ENCODE results near the gene ARFGEF3.
A peak's percentile ranks its signal among the peaks of the same experiment; 100 is the strongest.
"Not testable (repeated sequence)": the region's sequence is repeated elsewhere in the genome, so short reads cannot be mapped to it uniquely, and the experiment has no call there.

Gene ARFGEF3, protein sequence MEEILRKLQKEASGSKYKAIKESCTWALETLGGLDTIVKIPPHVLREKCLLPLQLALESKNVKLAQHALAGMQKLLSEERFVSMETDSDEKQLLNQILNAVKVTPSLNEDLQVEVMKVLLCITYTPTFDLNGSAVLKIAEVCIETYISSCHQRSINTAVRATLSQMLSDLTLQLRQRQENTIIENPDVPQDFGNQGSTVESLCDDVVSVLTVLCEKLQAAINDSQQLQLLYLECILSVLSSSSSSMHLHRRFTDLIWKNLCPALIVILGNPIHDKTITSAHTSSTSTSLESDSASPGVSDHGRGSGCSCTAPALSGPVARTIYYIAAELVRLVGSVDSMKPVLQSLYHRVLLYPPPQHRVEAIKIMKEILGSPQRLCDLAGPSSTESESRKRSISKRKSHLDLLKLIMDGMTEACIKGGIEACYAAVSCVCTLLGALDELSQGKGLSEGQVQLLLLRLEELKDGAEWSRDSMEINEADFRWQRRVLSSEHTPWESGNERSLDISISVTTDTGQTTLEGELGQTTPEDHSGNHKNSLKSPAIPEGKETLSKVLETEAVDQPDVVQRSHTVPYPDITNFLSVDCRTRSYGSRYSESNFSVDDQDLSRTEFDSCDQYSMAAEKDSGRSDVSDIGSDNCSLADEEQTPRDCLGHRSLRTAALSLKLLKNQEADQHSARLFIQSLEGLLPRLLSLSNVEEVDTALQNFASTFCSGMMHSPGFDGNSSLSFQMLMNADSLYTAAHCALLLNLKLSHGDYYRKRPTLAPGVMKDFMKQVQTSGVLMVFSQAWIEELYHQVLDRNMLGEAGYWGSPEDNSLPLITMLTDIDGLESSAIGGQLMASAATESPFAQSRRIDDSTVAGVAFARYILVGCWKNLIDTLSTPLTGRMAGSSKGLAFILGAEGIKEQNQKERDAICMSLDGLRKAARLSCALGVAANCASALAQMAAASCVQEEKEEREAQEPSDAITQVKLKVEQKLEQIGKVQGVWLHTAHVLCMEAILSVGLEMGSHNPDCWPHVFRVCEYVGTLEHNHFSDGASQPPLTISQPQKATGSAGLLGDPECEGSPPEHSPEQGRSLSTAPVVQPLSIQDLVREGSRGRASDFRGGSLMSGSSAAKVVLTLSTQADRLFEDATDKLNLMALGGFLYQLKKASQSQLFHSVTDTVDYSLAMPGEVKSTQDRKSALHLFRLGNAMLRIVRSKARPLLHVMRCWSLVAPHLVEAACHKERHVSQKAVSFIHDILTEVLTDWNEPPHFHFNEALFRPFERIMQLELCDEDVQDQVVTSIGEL (N-terminal part only)

DNA sequence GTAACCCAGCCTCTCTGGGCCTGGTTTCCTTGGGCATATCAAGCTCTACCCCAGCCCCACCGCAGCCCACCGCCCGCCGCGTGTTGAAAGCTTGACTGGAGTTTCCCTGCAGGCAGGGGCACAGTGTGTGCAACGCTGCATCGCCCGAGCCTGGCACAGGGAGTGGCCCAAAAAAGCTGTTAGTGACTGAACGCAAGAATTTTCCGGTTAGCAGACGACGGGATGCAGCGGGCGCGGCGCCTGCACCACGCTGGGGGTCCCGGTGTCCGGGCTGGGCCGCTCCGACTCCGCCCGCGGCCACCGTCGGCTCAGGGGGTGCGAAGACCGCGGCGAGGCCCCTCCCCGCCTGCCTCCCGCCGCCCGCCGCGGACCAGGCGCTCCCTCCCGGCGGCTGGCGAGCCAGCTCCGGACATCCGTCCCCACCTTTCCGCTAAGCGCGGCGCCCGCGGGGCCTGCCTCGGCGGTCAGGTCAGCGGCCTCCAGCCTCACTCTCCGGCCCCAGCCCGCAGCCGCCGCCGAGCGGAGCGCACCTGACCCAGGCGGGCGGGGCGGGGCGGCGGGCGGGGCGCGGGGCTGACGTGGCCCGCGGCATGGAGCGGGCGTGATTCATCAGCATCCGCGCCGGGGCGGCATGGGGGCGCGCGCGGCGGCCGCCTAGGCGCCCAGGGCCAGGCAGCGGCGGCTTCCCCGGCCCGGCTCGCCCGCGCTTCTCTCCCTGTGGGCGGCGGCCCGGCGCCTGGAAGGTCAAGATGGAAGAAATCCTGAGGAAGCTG is at the start of gene ARFGEF3:
ARFGEF3 (plus strand) TSS at position 602 of the 773 bp plus-strand sequence; CDS start at position 750, 148 bp downstream.
- DNase-seq = peak; percentile 82

DNA sequence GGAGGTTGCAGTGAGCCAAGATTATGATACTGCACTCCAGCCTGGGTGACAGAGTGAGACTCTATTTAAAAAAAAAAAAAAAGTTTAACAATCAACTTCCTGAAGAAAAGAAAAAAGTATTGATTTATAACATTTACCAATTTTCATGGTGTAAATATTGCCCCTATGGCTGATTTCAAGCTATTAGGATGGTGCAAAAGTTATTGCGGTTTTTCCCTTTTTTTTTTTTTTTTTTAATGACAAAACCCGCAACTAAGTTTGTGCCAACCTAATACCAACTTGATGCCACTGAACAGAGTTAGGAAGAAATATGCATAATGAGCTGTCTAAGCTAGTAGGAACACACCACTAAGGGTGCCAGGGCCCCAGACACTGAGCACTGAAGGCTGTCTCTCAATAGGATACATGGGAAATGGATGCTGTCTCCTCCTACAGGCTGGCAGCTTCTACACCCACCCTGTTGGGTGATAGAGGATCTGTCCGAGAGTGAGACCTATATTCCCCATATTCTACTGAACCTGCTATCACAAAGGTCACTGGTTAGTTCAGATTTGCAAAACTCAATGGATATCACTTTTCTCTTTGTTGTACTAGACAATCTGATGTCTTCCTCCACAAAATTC is 48.0 kb upstream of the ARFGEF3 start:
- no peak for DNase-seq

DNA sequence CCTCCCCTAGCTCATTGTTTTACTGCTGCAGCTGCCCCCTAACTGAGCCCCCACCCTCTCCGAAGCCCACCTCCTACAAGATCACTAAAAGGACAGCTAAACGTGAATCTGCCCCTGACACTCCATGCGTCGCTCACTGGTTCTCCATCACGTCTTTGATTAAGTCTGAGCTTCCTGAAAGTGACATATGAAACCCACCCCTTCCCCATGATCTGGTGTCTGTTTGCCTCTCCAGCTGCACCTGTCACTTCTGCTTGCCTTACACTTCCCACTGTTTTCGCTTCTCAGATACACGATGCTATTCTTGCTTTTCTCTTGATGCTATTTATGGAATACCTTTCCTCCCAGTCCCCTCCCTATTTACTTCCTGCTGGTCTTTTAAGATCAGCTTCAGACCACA is 46.5 kb upstream of the ARFGEF3 start:
- DNase-seq = peak; percentile 69

DNA sequence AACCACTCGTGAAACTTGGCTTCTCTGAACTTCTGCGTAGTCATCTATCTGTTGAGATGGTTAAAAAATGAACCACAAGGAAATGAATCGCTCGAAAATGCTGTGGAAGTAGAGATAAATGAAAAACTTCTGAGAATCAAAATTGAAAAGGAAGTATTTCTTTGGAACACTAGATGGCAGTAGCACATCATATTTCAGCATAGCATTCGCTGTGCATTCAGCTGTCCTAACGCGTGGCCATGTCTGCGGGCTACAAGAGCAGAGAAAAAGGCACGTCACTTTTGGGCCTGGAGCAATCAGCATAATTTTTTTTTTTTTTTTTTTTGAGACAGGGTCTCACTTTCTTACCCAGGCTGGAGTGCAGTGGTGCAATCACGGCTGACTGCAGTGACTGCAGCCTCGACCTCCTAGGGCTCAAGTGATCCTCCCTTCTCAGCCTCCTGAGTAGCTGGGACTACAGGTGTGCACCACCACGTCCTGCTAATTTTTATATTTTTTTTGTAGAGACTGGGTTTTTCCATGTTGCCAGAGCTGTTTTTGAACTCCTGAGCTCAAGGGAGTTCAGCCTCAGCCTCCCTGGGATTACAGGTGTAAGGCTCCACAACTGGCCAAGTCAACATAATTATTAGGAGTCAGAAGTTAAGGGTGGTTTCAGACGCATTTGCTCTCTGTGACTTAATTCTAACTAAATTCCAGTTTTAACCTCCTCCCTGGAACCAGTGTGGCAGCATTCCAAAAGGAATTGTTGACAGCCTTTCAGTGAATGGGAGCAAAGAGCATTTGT is 45.7 kb upstream of the ARFGEF3 start:
- peak; percentile 83 for DNase-seq

DNA sequence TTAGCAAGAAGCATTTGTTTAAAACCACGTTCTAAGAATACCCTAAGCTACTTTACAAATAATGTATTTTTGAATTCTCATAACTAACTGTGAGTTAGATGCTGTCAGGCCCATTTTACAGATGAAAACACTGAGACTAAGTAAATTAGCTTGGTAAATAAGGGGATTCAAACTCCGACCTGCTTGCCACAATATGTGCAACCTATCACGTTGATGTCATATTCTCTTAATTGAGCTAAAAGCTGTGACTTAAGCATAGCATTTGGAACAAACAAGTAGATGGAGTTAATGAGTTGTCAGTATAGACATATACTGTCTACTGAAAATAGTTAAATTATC is 45.1 kb upstream of the ARFGEF3 start:
- DNase-seq = no peak

DNA sequence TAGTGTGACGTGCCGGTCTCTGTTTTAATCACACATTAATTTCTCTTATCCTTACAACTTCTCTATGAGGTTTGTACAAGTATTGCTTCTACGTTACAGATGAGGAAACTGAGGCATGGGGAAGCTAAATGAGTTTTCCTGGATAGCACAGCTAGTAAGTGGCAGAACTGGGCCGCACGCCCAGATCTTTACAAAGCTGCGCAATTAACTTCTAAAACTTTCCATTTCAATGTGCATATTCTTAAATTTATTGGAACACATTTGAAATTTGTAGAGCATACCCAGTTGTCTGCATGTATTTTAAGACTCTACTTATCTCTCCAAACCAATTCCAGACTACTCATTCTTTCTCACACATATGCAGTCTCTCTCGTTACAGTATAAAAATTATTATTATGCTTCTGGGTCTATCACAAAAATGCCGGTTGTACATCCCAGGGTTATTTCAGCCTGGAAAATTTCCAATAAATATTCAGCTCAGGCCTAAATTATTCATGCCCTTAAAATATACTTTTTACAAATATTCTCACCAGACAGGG is 44.3 kb upstream of the ARFGEF3 start:
- DNase-seq = no peak

DNA sequence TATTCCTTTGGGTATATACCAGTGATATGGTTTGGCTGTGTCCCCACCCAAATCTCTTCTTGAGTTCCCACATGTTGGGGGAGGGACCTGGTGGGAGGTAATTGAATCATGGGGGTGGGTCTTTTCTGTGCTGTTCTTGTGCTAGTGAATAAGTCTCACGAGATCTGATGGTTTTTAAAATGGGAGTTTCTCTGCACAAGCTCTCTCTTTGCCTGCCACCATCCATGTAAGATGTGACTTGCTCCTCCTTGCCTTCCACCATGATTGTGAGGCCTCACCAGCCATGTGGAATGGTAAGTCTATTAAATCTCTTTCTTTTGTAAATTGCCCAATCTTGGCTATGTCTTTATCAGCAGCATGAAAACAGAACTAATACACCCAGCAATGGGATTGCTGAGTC is 42.5 kb upstream of the ARFGEF3 start:
- DNase-seq = not testable (repeated sequence)

DNA sequence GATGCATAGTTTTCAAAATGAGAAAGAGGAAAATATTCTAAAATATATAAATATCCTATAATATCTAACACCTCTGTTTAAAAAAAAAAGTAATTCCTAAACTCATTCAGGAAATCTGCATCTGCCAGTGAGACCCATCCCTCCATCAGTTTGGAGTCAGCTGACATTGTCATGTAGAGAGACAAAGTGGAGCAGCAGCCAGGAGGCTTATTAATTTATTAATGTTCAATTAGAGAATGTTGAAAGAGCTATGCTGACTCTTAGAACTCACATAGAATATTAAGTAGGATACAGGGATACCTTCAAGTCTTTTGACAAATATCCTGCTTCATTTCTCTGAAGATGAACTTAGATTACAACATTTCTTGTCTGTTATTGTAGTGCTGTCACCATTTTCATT is 41.8 kb upstream of the ARFGEF3 start:
- DNase-seq = no peak

DNA sequence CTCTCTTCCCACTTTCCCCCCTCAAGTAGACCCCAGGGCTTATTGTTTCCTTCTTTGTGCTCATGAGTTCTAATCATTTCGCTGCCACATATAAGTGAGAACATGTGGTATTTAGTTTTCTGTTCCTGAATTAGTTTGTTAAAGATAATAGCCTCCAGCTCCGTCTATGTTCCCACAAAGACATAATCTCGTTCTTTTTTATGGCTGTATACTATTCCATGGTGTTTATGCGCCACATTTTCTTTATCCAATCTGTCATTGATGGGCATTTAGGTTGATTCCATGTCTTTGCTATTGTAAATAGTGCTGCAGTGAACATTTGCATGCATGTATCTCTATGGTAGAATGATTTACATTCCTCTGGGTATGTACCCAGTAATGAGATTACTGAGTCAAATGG is 37.6 kb upstream of the ARFGEF3 start:
- no peak for DNase-seq

DNA sequence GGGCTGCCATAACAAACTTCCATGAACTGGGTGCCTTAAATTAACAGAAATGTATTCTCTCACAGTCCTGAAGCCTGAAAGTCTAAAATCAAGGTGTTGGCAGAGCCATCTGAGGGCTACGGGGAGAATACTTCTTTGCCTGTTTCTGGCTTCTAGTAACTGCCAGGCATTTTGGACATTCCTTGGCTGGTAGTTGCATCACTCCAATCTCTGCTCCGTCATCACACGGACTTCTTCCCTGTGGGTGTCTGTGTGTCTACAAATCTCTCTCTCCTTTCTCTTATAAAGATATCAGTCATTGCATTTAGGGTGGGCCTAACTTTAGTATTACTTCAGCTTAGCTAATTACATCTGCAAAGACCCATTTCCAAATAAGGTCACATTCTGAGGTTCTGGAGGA is 33.6 kb upstream of the ARFGEF3 start:
- DNase-seq = no peak

DNA sequence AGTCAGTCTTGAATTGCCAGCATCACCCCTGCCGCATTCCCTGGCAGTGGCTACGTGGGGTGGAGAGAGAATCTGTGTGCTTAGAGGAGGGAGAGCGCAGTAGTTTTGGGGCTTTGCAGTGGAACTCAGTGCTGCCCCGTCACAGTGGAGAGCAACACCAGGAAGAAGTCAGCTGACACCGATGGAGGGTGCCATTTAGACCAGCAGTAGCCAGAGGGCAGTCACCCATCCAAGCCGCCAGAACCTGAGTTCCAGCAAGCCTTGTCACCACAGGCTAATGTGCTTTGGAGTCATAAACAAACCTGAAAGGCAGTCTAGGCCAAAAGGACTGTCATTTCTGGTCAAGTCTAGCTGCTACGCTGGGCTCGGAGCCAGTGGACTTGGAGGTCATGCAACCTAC is 32.5 kb upstream of the ARFGEF3 start:
- DNase-seq = no peak

DNA sequence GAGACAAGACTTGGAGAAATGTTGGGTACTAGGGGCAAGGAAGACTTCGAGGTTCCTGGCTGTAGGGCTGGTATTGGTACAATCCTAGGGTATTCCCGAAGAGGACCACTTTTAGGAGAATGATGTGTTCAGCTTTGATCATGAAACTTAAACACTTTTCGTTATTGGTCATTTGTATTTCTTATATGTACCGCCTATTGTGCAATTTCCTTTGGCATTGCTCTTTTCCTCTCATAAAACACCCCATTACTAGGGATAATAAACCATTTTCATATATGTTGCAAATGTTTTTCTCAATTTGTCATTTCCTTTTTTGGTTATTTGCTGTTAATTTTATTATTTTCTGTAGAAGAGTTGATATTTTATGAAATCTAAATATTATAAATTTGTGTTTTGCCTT is 18.9 kb upstream of the ARFGEF3 start:
- DNase-seq = no peak

DNA sequence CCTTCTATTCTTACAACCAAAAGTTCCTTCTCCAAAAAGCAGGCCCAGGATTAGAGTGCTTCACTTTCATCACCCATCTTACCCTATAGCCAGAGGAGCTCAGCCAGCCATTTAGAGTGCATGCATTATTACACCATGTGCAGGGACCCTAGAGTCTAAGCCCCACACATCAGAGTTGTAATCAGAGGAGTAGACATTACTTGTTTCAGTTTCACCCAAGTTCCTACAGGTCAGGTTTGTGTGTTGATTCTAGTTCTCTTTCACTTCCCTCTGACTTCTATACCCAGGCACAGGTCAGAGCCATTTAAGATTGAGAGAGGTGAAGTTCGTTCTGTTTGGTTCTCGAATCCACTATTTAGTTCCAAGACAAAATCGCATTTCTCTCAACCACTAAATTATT is 16.3 kb upstream of the ARFGEF3 start:
- no peak for DNase-seq

DNA sequence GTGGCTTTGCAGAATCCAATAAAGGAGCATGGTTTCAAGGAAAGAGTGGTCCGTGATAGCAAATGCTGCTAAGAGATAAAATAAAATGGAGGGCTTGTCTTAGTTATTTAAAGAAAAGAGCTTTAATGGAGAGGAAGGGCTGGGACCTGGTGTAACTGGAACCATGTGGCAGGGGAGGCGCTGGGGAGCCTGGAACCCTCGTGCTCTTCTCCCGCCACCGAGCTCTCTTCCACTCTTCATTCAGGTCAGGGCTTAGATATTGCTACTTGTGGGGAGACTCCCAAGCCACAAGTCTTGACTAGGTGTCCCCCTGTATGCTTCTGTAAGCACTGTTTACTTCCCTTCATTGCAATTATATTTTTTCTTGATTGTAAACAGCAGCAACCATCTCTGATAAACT is 15.2 kb upstream of the ARFGEF3 start:
- no peak for DNase-seq

DNA sequence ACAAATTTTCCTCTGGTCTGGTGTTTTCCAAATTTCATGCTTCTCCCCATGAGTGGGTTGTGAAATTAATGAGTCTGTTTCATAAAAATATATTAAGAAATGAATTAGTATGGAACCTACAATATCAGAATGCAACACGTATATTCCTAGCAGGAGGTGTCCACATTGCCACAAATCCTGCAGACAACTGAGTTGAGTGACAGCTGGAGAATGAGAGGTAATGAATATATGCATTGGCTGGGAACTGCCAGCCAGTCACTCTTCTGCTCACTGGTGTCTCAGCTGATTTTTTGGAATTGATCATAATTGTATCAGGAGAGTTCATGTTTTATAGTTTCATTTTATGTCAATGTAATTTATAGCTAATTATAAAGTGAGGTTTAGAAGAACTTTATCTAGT is 6.3 kb upstream of the ARFGEF3 start:
- no peak for DNase-seq

DNA sequence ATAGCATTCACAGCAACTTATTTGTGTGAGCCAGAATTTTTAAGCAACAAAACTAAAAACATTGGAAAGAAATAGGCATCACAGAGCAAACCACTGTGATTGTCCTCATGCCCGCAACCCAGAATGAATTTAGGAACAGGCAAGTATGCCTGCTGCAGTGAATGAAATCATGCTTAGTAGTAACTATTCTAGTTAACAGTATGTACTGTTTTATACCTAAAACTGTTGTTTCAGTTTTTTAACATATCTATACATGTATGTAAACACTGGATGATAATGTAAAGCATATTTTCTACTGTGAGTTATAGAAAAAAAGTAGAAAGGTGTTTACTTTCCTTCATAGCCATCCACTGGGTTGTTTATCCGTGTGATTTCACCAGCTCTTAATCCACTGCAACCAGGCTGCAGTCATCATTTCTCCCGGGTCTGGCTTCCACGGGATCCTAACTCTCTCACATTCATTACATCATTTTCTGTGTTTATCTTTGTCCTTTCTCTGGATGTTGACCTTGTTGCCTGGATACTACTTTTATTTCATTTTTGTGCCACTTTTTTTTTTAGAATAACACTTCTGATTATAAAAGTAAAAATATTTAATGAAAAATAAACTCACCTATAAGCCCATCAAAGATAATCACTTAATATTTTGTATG is 3.6 kb upstream of the ARFGEF3 start:
- DNase-seq = no peak

DNA sequence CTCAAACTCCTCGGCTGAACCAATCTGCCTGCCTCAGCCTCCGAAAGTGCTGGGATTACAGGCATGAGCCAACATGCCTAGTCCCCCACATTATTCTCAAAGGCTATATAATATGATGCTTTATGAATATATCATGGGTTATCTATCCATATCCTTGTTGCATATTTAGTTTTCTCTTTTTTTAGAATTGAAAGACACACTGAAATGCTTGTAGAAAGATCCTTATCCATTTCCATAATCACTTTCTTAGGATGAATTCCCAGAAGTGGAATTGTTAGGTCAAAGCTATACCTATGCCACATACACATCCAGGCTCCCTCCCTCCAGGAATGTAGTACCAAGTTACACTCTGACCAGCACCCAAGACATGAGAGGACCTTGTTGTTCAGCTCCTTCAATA is 2.5 kb upstream of the ARFGEF3 start:
- no peak for DNase-seq

DNA sequence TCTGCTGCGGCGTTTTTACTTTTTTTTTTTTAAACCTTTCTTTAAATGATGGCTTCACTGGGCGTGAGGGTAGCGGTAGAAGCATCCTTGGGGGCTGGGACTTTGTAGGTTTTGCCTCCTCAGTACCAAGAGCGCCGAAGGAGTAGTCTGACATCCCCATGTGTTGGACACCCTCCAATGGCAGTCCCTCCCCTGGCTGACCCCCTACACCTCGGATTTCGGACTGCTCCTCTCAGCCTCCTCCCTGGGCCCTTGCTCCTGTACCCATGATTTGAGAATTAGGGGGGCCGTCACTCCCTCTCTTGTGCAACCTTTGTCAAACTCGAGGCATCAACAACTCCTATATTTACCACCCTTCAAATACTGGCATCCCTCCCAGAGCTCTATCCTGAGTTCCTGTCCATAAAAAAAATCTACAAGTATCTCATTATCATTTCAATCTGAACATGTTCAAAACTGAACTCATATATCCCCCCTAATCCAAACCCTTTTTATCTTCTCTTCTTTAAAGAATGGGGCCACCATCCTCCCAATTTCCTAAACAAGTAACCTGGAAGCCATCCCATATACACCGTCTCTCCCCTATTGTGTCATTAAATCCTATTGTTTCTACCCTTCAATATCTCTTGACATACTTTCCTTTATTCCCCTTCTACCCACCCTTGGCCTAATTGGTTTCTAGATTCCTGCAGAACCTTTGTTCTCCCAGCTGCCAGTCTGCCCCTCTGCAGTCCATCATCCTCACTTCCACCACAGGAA is 1.2 kb upstream of the ARFGEF3 start:
- no peak for DNase-seq

DNA sequence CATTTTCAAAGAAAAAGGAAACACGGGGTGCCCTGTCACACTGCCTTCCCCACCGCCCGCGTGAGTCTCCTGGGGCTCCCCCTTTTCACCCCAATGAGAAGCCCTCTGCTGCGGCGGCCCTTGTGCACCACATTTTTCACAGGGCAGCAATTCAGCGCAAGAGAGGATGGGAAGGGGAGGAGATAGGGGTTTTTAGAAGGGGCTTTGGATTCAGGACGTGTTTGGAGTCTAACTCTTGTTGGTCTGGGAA is 726 bp upstream of the ARFGEF3 start:
- DNase-seq = no peak

Measured in NCI-H2171 (cell line).